Osteoblast (primary cell): ENCODE results near the gene PLEKHG5. TPM values are rescaled to one million over a fixed set of nuclear protein-coding genes. Genes with fewer than 3 reads are reported as not detected.
A peak's percentile ranks its signal among the peaks of the same experiment; 100 is the strongest.

Source experiments
- DNase-seq: peaks from one replicate; pipeline ENCODE4 v3.0.0; 2011; ENCODE audit warnings: low spot score, mixed read lengths; ENCODE audit not compliant: insufficient read length; ENCODE audit errors: missing footprints
- H2AFZ ChIP-seq: 2 replicates; pipeline ENCODE4 v1.6.0; 2011; ENCODE audit warnings: mild to moderate bottlenecking, low read length
- H3K27ac ChIP-seq: 2 replicates; pipeline ENCODE4 v1.5.1; 2011; ENCODE audit warnings: mild to moderate bottlenecking, low read depth, low read length, moderate library complexity
- H3K27me3 ChIP-seq: 2 replicates; pipeline ENCODE4 v1.6.0; 2012; ENCODE audit warnings: mild to moderate bottlenecking, control low read depth, inconsistent platforms, low read length, moderate library complexity; ENCODE audit not compliant: insufficient read depth
- H3K36me3 ChIP-seq: 2 replicates; pipeline ENCODE4 v1.5.1; 2011; ENCODE audit warnings: mild to moderate bottlenecking, low read length, control low read depth, moderate library complexity; ENCODE audit not compliant: insufficient read depth
- H3K4me1 ChIP-seq: 2 replicates; pipeline ENCODE4 v1.5.1; 2011; ENCODE audit warnings: mild to moderate bottlenecking, low read length, control low read depth, moderate library complexity; ENCODE audit not compliant: insufficient read depth
- H3K4me2 ChIP-seq: 2 replicates; pipeline ENCODE4 v1.6.0; 2011; ENCODE audit warnings: mild to moderate bottlenecking, low read length; ENCODE audit not compliant: insufficient read depth
- H3K4me3 ChIP-seq: fragments of 200-600 bp; sonication (generic); 3 replicates; pipeline ENCODE4 v1.5.1; 2012; ENCODE audit warnings: mild to moderate bottlenecking, low read length, inconsistent platforms; ENCODE audit not compliant: insufficient read depth
- H3K79me2 ChIP-seq: 2 replicates; pipeline ENCODE4 v1.6.0; 2012; ENCODE audit warnings: mild to moderate bottlenecking, low read length, control low read depth, inconsistent platforms; ENCODE audit not compliant: insufficient read depth
- H3K9me3 ChIP-seq: 2 replicates; pipeline ENCODE4 v1.5.1; 2011; ENCODE audit warnings: low read depth, low read length, control low read depth
- H4K20me1 ChIP-seq: 2 replicates; pipeline ENCODE4 v1.6.0; 2012; ENCODE audit warnings: mild to moderate bottlenecking, low read length, control low read depth; ENCODE audit not compliant: insufficient read depth
- CTCF ChIP-seq: IDR thresholded peaks from 2 replicates; pipeline ENCODE4 v1.5.1; 2011; ENCODE audit warnings: mild to moderate bottlenecking, low read depth, low read length, moderate library complexity; ENCODE audit errors: extremely low read depth
- total RNA-seq: library from RNA; depleted of rRNA; stranded (reverse); fragments of >200 nt; gene quantifications from 2 replicates; pipeline ENCODE4 v1.2.3, GENCODE V29; 2012

The PLEKHG5 gene
- total RNA-seq, 1 donor, result 11.2 TPM

GRCh38 chr1:6471970-6472368 lies 19.5 kb downstream of the PLEKHG5 start:
- no peaks in the 10 kb centered on the region for H3K79me2 ChIP-seq
- no peaks in the 10 kb centered on the region for H3K4me1 ChIP-seq
- no peaks in the 10 kb centered on the region for H3K27me3 ChIP-seq
- H3K27ac ChIP-seq, result no peak overlapping the region
- TF ChIP-seq CTCF, result no peak
- H2AFZ ChIP-seq, result no peak overlapping the region
- H3K4me2 ChIP-seq, result no peak overlapping the region
- H4K20me1 ChIP-seq, result peaks cover 5% of the 10 kb centered on the region
- H3K36me3 ChIP-seq, result peaks cover 24% of the 10 kb centered on the region
- H3K4me3 ChIP-seq, result no peak overlapping the region
- DNase-seq, result peak; percentile 86
- H3K9me3 ChIP-seq, result no peaks in the 10 kb centered on the region

GRCh38 chr1:6471086-6471969 lies 20.1 kb downstream of the PLEKHG5 start:
- no peaks in the 10 kb centered on the region for H3K4me1 ChIP-seq
- H3K4me2 ChIP-seq, result no peak overlapping the region
- no peak overlapping the region for H3K27ac ChIP-seq
- H3K4me3 ChIP-seq, result no peak overlapping the region
- H3K79me2 ChIP-seq, result no peaks in the 10 kb centered on the region
- DNase-seq, result no peak
- no peak overlapping the region for H2AFZ ChIP-seq
- H3K36me3 ChIP-seq, result peaks cover 24% of the 10 kb centered on the region
- H3K27me3 ChIP-seq, result no peaks in the 10 kb centered on the region
- peaks cover 5% of the 10 kb centered on the region for H4K20me1 ChIP-seq
- H3K9me3 ChIP-seq, result no peaks in the 10 kb centered on the region
- no peak for TF ChIP-seq CTCF

DNA sequence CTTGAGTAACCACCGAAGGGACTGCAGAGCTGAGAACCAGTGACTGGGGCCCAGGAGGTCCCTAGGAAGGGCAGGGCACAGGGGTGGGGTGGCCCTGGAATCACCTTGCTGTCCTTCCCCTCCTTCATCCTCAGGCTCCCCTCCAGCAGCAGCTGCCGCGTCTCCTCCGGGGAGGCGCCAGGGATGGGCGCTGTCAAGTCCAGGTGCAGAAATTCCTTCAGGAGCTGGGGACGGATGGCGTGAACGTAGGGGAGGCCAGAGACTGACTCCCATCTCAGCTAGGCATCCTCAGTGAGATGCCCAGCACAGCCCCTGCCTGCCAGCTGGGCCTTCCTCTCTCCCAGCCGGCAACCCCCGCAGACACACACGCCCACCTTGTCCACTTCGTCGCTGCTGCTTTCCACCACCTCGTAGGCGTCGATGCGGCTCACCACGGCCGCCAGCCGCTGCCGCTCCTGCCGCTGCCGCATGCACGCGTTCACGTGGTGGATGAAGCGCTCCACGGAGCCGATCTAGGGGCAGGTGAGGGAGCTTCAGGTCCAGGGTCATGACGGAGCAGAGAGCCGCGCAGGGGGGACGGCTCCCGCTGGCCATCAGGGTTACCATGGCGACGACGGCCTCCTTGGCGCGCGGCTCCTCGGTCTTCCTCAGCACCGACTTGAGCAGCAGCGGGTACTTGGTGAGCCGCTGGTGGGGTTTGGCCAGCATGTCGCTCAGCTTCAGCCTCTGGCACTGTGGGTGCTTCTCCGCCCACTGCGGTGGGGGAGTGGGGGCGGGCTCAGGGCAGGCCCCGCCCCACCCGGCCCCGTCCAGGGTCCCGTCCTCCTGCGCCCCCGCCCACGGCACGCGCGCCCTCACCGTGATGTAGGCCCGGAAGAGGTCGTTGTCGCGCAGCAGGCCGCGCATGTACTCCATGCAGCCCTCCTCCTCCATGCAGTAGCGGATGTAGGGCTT lies 21.1 kb downstream of the PLEKHG5 start:
- H3K9me3 ChIP-seq, result no peaks in the 10 kb centered on the region

More for the DNA sequence above, 21.1 kb downstream of the PLEKHG5 start:
- H3K27ac ChIP-seq, result no peak overlapping the region
- H3K79me2 ChIP-seq, result no peaks in the 10 kb centered on the region
- H3K4me3 ChIP-seq, result no peak overlapping the region
- H3K36me3 ChIP-seq, result peaks cover 24% of the 10 kb centered on the region
- no peak overlapping the region for H3K4me2 ChIP-seq
- no peaks in the 10 kb centered on the region for H3K27me3 ChIP-seq
- H4K20me1 ChIP-seq, result peaks cover 5% of the 10 kb centered on the region
- no peak overlapping the region for H2AFZ ChIP-seq
- no peaks in the 10 kb centered on the region for H3K4me1 ChIP-seq
- TF ChIP-seq CTCF, result no peak
- peak; percentile 87 for DNase-seq
